ENCODE results near the gene CROCC2. TPM values are rescaled to one million over a fixed set of nuclear protein-coding genes. Genes with fewer than 3 reads are reported as not detected.

CROCC2 gene
- total and polyA plus RNA-seq, 2 donors from 2014 or later = 0.13 TPM; not detected in 1

GRCh38 chr2:240906911-240907590, 915 bp downstream of the CROCC2 start:
- Histone ChIP-seq H3K4me1 (ENCODE audit: control insufficient read depth in 2 of 3, insufficient read depth in 2 of 3, low read depth in 1 of 3, low read length in 3 of 3) (no peaks in the 10 kb centered on the region), H3K9me3 (ENCODE audit: control insufficient read depth in 2 of 3, insufficient read depth in 1 of 3, low read length in 3 of 3) (no peaks in the 10 kb centered on the region), H3K4me3 (ENCODE audit: low read length in 3 of 3) (no peak overlapping the region), H3K36me3 (ENCODE audit: control insufficient read depth in 2 of 3, insufficient read depth in 3 of 3, low read length in 3 of 3) (no peaks in the 10 kb centered on the region), H3K9ac (ENCODE audit: low read length in 3 of 3) (no peak overlapping the region), H3K27ac (ENCODE audit: low read depth in 2 of 2, low read length in 2 of 2) (no peak overlapping the region), H3K27me3 (ENCODE audit: control insufficient read depth, insufficient read depth, low read length) (no peaks in the 10 kb centered on the region)
- FAIRE-seq = no peak
- intact Hi-C loops (cut with DNase I) = no loop called here
- TF ChIP-seq CTCF (IDR thresholded peaks at IDR 0.05; ENCODE audit: borderline replicate concordance, extremely low read depth, insufficient read depth) = no peak
- DNase-seq = no peak

- DNase-seq = no peak
- no peaks in the 10 kb centered on the region for H3K9me3 ChIP-seq (ENCODE audit: control insufficient read depth in 2 of 3, insufficient read depth in 1 of 3, low read length in 3 of 3)
- TF ChIP-seq CTCF (IDR thresholded peaks at IDR 0.05; ENCODE audit: borderline replicate concordance, extremely low read depth, insufficient read depth) = no peak
- no peak for FAIRE-seq
- no peak overlapping the region for H3K27ac ChIP-seq (ENCODE audit: low read depth in 2 of 2, low read length in 2 of 2)
- peaks cover 0 to 7% (median 6%) of the 10 kb centered on the region in 3 donors for H3K4me1 ChIP-seq (ENCODE audit: control insufficient read depth in 2 of 3, insufficient read depth in 2 of 3, low read depth in 1 of 3, low read length in 3 of 3)
- H3K9ac ChIP-seq (ENCODE audit: low read length in 3 of 3) = no peak overlapping the region
- H3K4me3 ChIP-seq (ENCODE audit: low read length in 3 of 3) = no peak overlapping the region
- intact Hi-C loops (cut with DNase I) = no loop called here
- no peaks in the 10 kb centered on the region for H3K36me3 ChIP-seq (ENCODE audit: control insufficient read depth in 2 of 3, insufficient read depth in 3 of 3, low read length in 3 of 3)
- no peaks in the 10 kb centered on the region for H3K27me3 ChIP-seq (ENCODE audit: control insufficient read depth, insufficient read depth, low read length)
Measured at GRCh38 chr2:240909216-240909974, 3.3 kb downstream of the CROCC2 start.

- H3K4me3 ChIP-seq (ENCODE audit: low read length in 3 of 3) = no peak overlapping the region
- H3K9ac ChIP-seq (ENCODE audit: low read length in 3 of 3) = no peak overlapping the region
- no peak for TF ChIP-seq CTCF (IDR thresholded peaks at IDR 0.05; ENCODE audit: borderline replicate concordance, extremely low read depth, insufficient read depth)
- H3K27me3 ChIP-seq (ENCODE audit: control insufficient read depth, insufficient read depth, low read length) = no peaks in the 10 kb centered on the region
- H3K4me1 ChIP-seq (ENCODE audit: control insufficient read depth in 2 of 3, insufficient read depth in 2 of 3, low read depth in 1 of 3, low read length in 3 of 3) = peaks cover 0 to 9% (median 7%) of the 10 kb centered on the region in 3 donors
- no peaks in the 10 kb centered on the region for H3K9me3 ChIP-seq (ENCODE audit: control insufficient read depth in 2 of 3, insufficient read depth in 1 of 3, low read length in 3 of 3)
- no peak overlapping the region for H3K27ac ChIP-seq (ENCODE audit: low read depth in 2 of 2, low read length in 2 of 2)
- DNase-seq = no peak
- FAIRE-seq = no peak
- H3K36me3 ChIP-seq (ENCODE audit: control insufficient read depth in 2 of 3, insufficient read depth in 3 of 3, low read length in 3 of 3) = no peaks in the 10 kb centered on the region
- intact Hi-C loops (cut with DNase I) = no loop called here
Measured at GRCh38 chr2:240911641-240912265, 5.6 kb downstream of the CROCC2 start.
